Occipital lobe (tissue), 2 donors: ENCODE data around the gene SYT10. TPM values are rescaled to one million over a fixed set of nuclear protein-coding genes. Genes with fewer than 3 reads are reported as not detected.
"Not testable (repeated sequence)": the region's sequence is repeated elsewhere in the genome, so short reads cannot be mapped to it uniquely, and the experiment has no call there.

Experiments used
- DNase-seq: peaks from one replicate; lab custom pipeline; 2025; lab: John Stamatoyannopoulos, UW
- total RNA-seq: library from RNA; depleted of rRNA; stranded (reverse); fragments of >200 nt; gene quantifications from one replicate; pipeline ENCODE4 v1.2.3, GENCODE V29; 2014

The SYT10 gene
- total RNA-seq, 1 donor from 2014 or later: 0.31 TPM

GRCh38 chr12:33357181-33357580 is 82.4 kb downstream of the SYT10 start:
- DNase-seq: no peak

DNA sequence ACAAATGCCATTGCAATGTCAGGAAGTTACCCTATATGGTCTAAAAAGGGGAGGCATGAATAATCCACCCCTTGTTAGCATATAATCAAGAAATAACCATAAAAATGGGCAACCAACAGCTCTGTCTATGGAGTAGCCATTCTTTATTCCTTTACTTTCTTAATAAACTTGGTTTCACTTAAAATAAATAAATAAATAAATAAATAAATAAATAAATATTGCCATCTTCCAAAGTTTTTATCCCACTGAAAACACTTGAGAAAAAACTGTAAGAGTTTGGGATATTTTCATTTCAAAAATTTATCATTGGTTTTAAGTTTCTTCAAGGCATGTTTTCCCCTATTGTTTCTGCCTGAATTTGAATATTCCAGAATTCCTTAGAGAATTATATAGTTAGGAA is 89.8 kb downstream of the SYT10 start:
- DNase-seq: no peak

GRCh38 chr12:33331961-33332398 is 107.6 kb downstream of the SYT10 start:
- not testable (repeated sequence) for DNase-seq

DNA sequence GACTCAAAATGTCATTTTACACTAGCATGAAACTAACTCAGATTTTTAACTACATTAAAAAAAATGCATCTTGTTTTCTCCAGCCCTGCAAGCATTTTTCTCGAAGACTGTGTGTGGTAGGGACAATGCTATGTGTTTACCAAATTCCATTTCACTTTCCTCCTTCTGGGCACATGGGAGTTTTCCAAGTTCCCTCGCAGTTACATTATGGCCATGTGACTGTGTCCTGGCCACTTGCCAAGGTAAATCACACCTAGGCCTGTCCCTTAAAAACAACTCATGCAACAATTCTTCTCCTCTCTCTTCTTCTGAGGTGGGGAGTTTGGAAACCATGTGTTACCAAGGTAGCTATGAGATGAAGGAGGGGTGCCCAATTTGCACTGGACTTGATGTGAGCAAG is 108.7 kb downstream of the SYT10 start:
- no peak for DNase-seq
